ENCODE results near the gene LRCH2. TPM values are rescaled to one million over a fixed set of nuclear protein-coding genes. Genes with fewer than 3 reads are reported as not detected.

Gene LRCH2
- total RNA-seq, 1 donor, result 8.2 TPM

DNA sequence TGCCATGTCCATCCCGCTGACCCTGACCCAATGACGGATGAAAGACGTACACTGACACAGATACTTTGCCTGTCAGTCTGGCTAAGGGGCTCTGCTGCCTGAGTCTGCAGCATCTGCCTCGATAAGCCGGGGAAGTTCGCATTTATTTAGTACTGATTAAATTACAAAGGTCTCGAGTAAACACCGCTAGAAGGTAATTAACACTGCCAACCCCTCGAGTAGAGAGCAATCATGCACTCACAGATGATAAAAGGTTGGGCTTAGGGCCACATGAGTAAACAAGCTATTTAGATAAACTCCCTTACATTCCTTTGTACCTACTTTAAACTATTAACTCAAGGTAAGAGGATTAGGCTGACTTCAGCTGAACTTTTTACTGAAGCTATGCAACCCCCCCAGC, 60.7 kb downstream of the LRCH2 start:
- DNase-seq (ENCODE audit: low read depth), result no peak
- TF ChIP-seq, protein P1, sequence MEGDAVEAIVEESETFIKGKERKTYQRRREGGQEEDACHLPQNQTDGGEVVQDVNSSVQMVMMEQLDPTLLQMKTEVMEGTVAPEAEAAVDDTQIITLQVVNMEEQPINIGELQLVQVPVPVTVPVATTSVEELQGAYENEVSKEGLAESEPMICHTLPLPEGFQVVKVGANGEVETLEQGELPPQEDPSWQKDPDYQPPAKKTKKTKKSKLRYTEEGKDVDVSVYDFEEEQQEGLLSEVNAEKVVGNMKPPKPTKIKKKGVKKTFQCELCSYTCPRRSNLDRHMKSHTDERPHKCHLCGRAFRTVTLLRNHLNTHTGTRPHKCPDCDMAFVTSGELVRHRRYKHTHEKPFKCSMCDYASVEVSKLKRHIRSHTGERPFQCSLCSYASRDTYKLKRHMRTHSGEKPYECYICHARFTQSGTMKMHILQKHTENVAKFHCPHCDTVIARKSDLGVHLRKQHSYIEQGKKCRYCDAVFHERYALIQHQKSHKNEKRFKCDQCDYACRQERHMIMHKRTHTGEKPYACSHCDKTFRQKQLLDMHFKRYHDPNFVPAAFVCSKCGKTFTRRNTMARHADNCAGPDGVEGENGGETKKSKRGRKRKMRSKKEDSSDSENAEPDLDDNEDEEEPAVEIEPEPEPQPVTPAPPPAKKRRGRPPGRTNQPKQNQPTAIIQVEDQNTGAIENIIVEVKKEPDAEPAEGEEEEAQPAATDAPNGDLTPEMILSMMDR (IDR thresholded peaks at IDR 0.05; ENCODE audit: insufficient read depth, low read depth, low read length), result no peak
- no peak overlapping the region for H3K4me3 ChIP-seq (ENCODE audit: low read depth, low read length)

DNA sequence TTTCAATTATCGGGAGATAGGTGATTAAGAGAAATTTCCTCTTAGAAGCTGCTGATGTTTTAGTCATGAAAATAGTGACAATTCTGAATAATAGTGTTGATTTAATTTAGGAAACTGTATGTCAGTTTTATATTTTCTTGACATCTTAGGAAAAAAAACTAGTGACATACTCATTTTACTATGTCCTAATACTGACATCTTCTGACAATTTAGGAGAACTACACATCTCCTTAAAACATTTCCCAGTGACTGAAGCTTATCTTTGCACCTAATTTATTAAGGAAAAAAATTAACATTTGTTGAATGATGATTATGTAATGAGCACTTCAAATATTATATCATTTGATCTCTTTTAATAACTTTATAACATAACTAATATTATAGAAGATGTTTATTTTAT, 86.7 kb downstream of the LRCH2 start:
- DNase-seq (ENCODE audit: low read depth), result peak; percentile 20
- TF ChIP-seq, protein P1 (IDR thresholded peaks at IDR 0.05; ENCODE audit: insufficient read depth, low read depth, low read length), result peak; percentile 49
- no peak overlapping the region for H3K4me3 ChIP-seq (ENCODE audit: low read depth, low read length)

DNA sequence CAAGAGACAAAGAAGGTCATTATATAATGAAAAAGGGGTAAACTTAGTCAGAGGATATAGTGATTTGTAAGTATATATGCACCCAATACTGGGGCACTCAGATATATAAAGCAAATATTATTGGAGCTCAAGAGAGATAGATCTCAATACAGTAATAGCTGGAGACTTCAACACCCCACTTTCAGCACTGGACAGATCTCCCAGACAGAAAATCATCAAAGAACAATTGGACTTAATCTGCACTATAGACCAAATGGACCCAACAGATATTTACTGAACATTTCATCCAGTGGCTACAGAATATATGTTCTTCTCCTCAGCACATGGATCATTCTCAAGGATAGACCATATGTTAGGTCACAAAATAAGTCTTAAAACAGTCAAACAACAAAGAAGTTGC, 91.8 kb downstream of the LRCH2 start:
- TF ChIP-seq, protein P1 (IDR thresholded peaks at IDR 0.05; ENCODE audit: insufficient read depth, low read depth, low read length), result no peak
- H3K4me3 ChIP-seq (ENCODE audit: low read depth, low read length), result no peak overlapping the region
- no peak for DNase-seq (ENCODE audit: low read depth)

DNA sequence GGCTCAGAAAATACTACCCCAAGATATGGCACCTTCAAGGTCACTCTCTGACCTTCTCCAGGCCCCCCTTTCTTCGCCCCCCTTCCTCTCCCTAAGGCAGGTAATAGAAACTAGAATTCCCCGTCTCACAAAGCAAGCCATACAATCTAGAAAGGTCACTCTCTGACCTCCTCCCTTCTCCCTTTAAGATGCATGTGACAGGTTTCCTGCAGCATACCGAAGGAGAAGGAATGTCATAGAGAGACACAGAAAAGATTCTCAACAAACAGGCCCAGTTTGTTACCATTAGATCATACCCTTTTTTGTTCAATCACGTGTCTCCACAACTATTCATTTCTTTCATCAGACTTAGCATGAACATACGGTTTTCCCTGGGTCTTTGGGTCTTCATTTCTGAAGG, 95.9 kb downstream of the LRCH2 start:
- no peak overlapping the region for H3K4me3 ChIP-seq (ENCODE audit: low read depth, low read length)
- DNase-seq (ENCODE audit: low read depth), result no peak
- TF ChIP-seq, protein P1 (IDR thresholded peaks at IDR 0.05; ENCODE audit: insufficient read depth, low read depth, low read length), result no peak

DNA sequence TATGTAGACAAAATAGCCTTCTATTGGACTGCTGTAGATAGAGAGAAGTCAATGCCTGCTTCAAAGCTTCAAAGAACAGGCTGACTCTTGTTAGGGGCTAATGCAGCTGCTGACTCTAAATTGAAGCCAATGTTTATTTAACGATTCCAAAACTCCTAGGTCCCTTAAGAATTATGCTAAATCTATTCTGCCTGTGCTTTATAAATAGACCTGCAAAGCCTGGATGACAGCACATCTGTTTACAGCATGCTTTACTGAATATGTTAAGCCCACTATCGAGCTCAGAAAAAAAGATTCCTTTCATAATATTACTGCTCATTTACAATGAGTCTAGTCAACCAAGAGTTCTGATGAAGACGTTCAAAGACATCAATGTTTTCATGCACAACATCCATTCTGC, 99.5 kb downstream of the LRCH2 start:
- H3K4me3 ChIP-seq (ENCODE audit: low read depth, low read length), result no peak overlapping the region
- TF ChIP-seq, protein P1 (IDR thresholded peaks at IDR 0.05; ENCODE audit: insufficient read depth, low read depth, low read length), result no peak
- DNase-seq (ENCODE audit: low read depth), result no peak

DNA sequence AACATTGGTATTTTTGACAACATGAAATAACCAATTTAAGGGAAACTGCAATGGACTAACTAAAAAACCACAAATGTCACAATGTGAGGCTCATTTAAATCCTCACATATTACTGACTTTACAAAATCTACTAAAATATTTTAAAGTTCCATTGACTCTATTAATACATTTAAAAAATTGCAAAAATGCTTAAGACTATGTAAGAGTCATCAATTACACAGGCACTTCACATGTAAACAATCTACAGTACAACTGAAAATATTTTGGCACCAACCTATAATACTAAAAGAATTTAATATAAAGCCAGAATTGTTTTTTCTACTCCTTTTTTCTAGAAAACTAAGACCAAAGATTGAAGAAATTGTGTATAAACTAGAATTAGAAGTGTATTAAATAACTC, 121.5 kb downstream of the LRCH2 start:
- DNase-seq (ENCODE audit: low read depth), result no peak
- TF ChIP-seq, protein P1 (IDR thresholded peaks at IDR 0.05; ENCODE audit: insufficient read depth, low read depth, low read length), result no peak
- H3K4me3 ChIP-seq (ENCODE audit: low read depth, low read length), result no peak overlapping the region

DNA sequence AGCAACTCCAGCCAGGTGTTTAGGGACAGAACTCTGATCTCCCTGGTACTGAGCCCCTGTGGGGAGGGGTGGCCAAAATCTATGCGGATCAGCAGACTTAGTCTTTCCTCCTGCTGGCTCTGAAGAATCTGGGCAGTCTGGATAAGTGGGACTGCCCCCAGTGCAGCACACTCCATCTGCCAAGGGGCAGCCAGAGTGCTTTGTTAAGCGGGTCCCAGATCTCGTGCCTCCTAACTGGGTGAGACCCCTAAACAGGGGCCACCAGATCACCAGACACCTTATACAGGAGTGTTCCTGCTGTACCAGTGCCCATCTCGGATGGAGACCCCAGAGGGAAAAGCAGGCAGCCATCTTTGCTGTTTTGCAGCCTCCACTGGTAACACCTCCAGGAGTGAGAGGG, 135.0 kb downstream of the LRCH2 start:
- no peak for DNase-seq (ENCODE audit: low read depth)
- TF ChIP-seq, protein P1 (IDR thresholded peaks at IDR 0.05; ENCODE audit: insufficient read depth, low read depth, low read length), result no peak
- no peak overlapping the region for H3K4me3 ChIP-seq (ENCODE audit: low read depth, low read length)
